KMS-11 (cell line): ENCODE measurements around the gene CDCA5.

Experiments
- H2AFZ ChIP-seq: fragments of 200-600 bp; sonication (generic); 2 replicates; pipeline ENCODE4 v1.6.1; 2016; ENCODE audit warnings: antibody characterized with exemption, mixed run types, low read depth
- H3K27ac ChIP-seq: fragments of 200-600 bp; sonication (generic); 2 replicates; pipeline ENCODE4 v1.6.1; 2016; ENCODE audit warnings: mild to moderate bottlenecking, mixed run types
- H3K27me3 ChIP-seq: fragments of 200-600 bp; sonication (generic); 2 replicates; pipeline ENCODE4 v1.6.1; 2017; ENCODE audit warnings: mild to moderate bottlenecking, low read depth, mixed run types, moderate library complexity; ENCODE audit not compliant: insufficient read depth
- H3K36me3 ChIP-seq: fragments of 200-600 bp; sonication (generic); 2 replicates; pipeline ENCODE4 v1.6.1; 2017; ENCODE audit warnings: mild to moderate bottlenecking, mixed run types; ENCODE audit not compliant: insufficient read depth
- H3K4me1 ChIP-seq: fragments of 200-600 bp; sonication (generic); 2 replicates; pipeline ENCODE4 v1.6.1; 2016; ENCODE audit warnings: mild to moderate bottlenecking, low read depth, mixed run types; ENCODE audit not compliant: poor library complexity, severe bottlenecking
- H3K4me2 ChIP-seq: fragments of 200-600 bp; sonication (generic); 2 replicates; pipeline ENCODE4 v1.7.0; 2016; ENCODE audit warnings: mild to moderate bottlenecking, mixed run types
- H3K4me3 ChIP-seq: fragments of 200-600 bp; sonication (generic); IDR thresholded peaks from 2 replicates; pipeline ENCODE4 v1.6.1; 2017; ENCODE audit warnings: low read depth, low read length, mixed read lengths; ENCODE audit not compliant: insufficient read depth
- H3K79me2 ChIP-seq: fragments of 200-600 bp; sonication (generic); 2 replicates; pipeline ENCODE4 v1.6.1; 2016; ENCODE audit warnings: low read depth, mixed run types; ENCODE audit not compliant: insufficient read depth
- H3K9ac ChIP-seq: fragments of 200-600 bp; sonication (generic); 2 replicates; pipeline ENCODE4 v1.6.1; 2016; ENCODE audit warnings: mild to moderate bottlenecking, mixed run types
- H4K20me1 ChIP-seq: fragments of 200-600 bp; sonication (generic); 2 replicates; pipeline ENCODE4 v1.6.1; 2016; ENCODE audit warnings: mild to moderate bottlenecking, mixed run types; ENCODE audit not compliant: insufficient read depth
- CTCF ChIP-seq: fragments of 200-600 bp; sonication (generic); conservative IDR thresholded peaks from 2 replicates; pipeline ENCODE4 v1.6.1; 2017; ENCODE audit warnings: low read depth, mild to moderate bottlenecking, antibody characterized with exemption, low read length, moderate library complexity, mixed read lengths

CDCA5 gene

GRCh38 chr11:65043881-65044501 lies 39.8 kb downstream of the CDCA5 start:
- H3K27ac ChIP-seq, result no peak overlapping the region
- H3K79me2 ChIP-seq, result peaks cover 13% of the 10 kb centered on the region
- no peak overlapping the region for H2AFZ ChIP-seq
- no peak overlapping the region for H3K4me2 ChIP-seq
- H3K4me1 ChIP-seq, result peaks cover 30% of the 10 kb centered on the region
- H3K36me3 ChIP-seq, result no peaks in the 10 kb centered on the region
- H3K27me3 ChIP-seq, result no peaks in the 10 kb centered on the region
- no peak for TF ChIP-seq CTCF
- no peaks in the 10 kb centered on the region for H4K20me1 ChIP-seq
- H3K4me3 ChIP-seq, result no peak overlapping the region
- no peak overlapping the region for H3K9ac ChIP-seq

GRCh38 chr11:65042891-65043290 lies 40.9 kb downstream of the CDCA5 start:
- no peak for TF ChIP-seq CTCF
- Histone ChIP-seq H3K4me3 (no peak overlapping the region), H3K36me3 (no peaks in the 10 kb centered on the region), H3K27me3 (no peaks in the 10 kb centered on the region), H3K9ac (no peak overlapping the region), H2AFZ (no peak overlapping the region), H3K4me1 (peaks cover 30% of the 10 kb centered on the region), H4K20me1 (no peaks in the 10 kb centered on the region), H3K4me2 (peak overlapping the region; percentile 88; the same call in 1 of the 2 replicates), H3K27ac (no peak overlapping the region), H3K79me2 (peaks cover 13% of the 10 kb centered on the region)

GRCh38 chr11:65040847-65041622 lies 42.8 kb downstream of the CDCA5 start, which contains the start of gene SAC3D1:
Gene SAC3D1 (plus strand): TSS chr11:65041210. CDS start chr11:65041293, 83 bp downstream.
- Histone ChIP-seq H3K4me3 (no peak within 1 kb of the TSS), H3K27ac (peak within 1 kb of the TSS; percentile 64), H3K79me2 (peaks cover 13% of the 10 kb centered on the region), H3K27me3 (no peaks in the 10 kb centered on the region), H3K36me3 (no peaks in the 10 kb centered on the region), H4K20me1 (no peaks in the 10 kb centered on the region), H3K4me2 (peak within 1 kb of the TSS; percentile 90), H3K4me1 (peaks cover 30% of the 10 kb centered on the region), H2AFZ (peak within 1 kb of the TSS; percentile 77), H3K9ac (peak within 1 kb of the TSS; percentile 67; the same call in 1 of the 2 replicates)
- TF ChIP-seq CTCF, result no peak

GRCh38 chr11:65040520-65040846 lies 43.4 kb downstream of the CDCA5 start:
- Histone ChIP-seq H2AFZ (peak overlapping the region; percentile 77), H4K20me1 (no peaks in the 10 kb centered on the region), H3K27ac (peak overlapping the region; percentile 64), H3K4me3 (no peak overlapping the region), H3K4me2 (peak overlapping the region; percentile 90), H3K4me1 (peaks cover 26% of the 10 kb centered on the region), H3K79me2 (peaks cover 13% of the 10 kb centered on the region), H3K36me3 (no peaks in the 10 kb centered on the region), H3K27me3 (no peaks in the 10 kb centered on the region), H3K9ac (peak overlapping the region; percentile 67; the same call in 1 of the 2 replicates)
- TF ChIP-seq CTCF, result no peak
